GM19023 (cell line): ENCODE data around the gene PGBD2.
"Not testable (repeated sequence)": the region's sequence is repeated elsewhere in the genome, so short reads cannot be mapped to it uniquely, and the experiment has no call there.

ENCODE experiments used
- ATAC-seq: cut with Tn5 transposase; IDR thresholded peaks from one replicate; pipeline ENCODE4 v1.9.1; 2021; ENCODE audit warnings: mild to moderate bottlenecking, moderate library complexity; ENCODE audit not compliant: unreplicated experiment

PGBD2 gene

GRCh38 chr1:248906009-248906752, at the start of gene PGBD2:
PGBD2 (plus strand) TSS chr1:248906235; CDS start chr1:248913863, 7,628 bp downstream.
- peak; percentile 91 for ATAC-seq

- no peak for ATAC-seq
Observed at GRCh38 chr1:248857201-248857600, 48.8 kb upstream of the PGBD2 start.

- ATAC-seq = no peak
Observed at GRCh38 chr1:248857749-248858095, 48.3 kb upstream of the PGBD2 start.

- ATAC-seq = peak; percentile 42
Observed at GRCh38 chr1:248858096-248858890, 47.7 kb upstream of the PGBD2 start.

DNA sequence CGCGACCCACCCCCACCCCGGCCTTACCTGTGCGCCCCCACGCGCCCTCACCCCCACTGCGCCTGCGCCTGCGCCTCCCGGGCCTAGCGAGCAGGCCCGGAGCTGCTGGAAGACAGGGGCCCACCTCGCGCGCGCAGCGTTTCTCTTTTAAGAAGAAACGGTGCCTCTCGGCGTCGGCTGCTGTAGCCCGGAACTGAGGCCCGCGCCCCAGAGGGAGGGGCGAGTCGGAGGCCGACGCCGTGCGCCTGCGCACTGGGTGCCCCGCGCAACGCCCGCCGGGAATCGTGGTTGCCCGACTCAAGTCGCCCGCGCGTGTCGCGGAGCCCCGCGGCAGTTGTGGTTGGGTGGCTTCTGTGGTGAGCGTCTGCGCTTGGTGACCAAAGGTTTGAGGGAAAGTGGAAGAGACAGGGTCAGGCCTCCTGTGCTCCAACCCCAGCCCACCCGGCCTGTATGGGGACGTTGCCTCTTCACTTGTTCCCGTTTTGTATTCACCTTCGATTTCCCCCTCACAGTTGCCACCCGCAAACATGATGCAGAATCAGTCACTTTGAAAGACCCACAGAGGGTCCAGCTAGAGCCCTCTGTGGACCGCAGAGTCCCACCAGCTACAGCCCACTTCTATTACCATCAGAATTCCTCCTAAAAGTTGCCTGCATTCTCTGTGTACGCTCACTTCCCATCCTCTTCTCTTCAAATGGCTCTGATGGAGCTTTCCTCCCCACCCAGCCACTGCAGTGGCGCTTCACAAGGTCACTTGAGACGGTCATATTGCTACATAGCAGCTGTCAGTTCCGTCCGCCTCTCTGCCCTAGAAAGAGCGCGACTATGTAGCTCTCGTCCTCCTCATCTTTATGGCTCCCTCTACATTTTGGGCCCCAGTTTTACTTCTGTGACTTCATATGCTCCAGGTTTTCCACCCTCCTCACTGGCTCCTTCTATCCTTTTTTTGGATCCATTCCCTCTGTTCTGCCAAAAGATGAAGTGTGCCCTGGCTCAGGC, 46.8 kb upstream of the PGBD2 start, which contains the start of gene ZNF692:
TSS of gene ZNF692 (minus strand) at position 195 of the 999 bp plus-strand sequence. CDS start 776 bp downstream, outside the sequence.
- peak; percentile 78 for ATAC-seq

DNA sequence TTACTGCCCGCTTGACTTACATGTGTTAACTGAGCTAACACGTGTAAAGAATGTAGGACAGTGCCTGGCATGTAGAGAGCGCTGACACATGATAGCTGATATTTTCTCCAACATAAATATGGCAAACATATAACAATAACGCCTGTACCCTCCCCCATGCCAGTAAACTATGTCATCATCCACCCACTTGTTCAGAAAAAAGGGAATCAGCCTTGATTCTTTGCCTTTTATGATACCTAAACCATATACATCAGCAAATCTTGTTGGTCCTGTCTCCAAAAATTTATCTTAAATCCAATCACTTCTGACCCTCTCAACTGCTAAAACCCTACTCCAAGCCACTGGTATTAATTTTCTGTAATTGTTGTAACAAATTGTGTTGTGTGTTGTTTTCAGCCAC, 46.0 kb upstream of the PGBD2 start:
- no peak for ATAC-seq

DNA sequence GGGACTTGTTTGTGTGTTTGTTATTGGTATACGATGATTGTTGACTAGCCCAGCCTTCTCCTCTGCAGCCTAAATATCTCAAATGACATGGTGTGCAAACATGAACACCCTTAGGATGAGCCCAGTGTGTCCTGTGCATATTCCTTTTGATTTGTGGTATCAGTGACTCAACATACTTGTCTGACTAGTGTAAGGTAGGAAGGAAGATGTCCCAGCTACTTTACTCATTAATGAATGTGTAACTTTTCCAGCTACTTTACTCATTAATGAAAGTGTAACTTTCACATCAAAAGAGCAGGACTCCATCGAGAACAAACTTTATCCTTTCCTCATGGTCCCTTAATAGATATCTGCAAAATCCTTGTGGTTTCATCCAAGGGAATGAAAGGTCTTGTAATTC, 44.4 kb upstream of the PGBD2 start:
- no peak for ATAC-seq

GRCh38 chr1:248862695-248862997, 43.4 kb upstream of the PGBD2 start:
- peak; percentile 10 for ATAC-seq

- ATAC-seq = peak; percentile 67
Observed at GRCh38 chr1:248862998-248863881, 42.8 kb upstream of the PGBD2 start.

DNA sequence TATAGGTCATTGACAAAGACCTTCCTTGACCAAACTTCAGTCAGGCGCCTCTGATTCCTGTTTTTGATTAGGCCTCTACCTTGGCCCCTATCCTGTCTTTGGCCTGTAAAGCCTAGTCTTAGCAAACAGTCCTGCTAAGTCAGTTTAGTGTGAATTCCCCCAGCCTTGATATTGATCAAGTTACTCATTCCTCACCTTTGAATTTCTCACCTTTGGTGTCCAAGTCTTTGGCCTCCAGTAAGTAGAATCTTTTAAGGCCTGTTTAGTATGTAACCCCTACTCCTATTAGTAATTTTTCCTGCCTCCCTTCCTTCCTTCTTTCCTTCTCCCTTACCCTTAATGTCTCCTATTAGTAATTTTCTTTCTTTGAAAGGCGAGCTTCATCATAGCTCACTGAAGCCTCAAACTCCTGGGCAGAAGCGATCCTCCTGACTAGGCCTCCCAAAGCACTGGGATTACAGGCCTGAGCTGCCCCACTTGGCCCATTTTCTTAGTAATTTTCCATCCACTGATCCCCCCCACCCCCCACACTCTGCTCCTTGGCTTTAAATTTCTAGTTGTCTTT, 34.1 kb upstream of the PGBD2 start:
- no peak for ATAC-seq

- ATAC-seq = peak; percentile 39
Observed at GRCh38 chr1:248872752-248873408, 33.2 kb upstream of the PGBD2 start.

GRCh38 chr1:248873409-248873992, 32.5 kb upstream of the PGBD2 start:
- peak; percentile 81 for ATAC-seq

- peak; percentile 63 for ATAC-seq
Observed at GRCh38 chr1:248873993-248874533, 32.0 kb upstream of the PGBD2 start.

DNA sequence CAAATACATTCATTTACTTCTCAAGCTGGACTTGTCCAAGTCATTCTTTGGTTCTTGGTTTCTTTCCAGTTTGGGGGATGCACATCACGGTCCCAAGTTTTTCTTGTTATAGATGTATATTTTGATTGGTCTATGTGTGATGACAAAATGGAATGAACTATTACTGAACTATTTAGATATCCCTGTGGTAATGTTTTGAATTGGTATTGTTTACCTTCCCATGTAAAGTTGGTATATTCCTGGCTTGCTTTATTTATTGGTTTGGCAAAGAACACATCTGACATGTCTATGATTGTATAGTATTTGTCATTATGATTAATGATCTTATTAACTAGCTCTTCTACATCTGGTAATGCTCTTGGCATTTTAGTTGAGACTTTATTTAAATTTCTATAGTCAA, 24.8 kb upstream of the PGBD2 start:
- ATAC-seq = no peak

DNA sequence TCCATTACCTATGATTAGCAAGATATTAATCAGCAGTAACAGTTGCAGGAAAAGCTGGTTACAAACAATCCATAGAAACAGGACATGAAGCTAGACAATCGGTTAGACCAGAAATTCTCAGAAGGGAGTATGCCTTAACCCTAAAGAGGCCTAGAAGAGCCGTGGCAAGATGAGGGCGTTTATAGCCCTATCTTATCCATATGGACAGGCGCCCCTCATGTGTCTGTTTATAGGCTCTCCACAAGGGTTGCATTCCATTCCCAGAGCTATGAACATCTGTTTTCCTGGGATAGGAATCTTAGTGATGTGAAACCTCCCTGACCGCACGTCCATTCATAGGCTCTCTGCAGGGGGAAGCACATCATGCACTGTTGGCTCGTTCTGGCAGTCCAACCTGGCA, 23.6 kb upstream of the PGBD2 start:
- not testable (repeated sequence) for ATAC-seq

GRCh38 chr1:248884632-248885295, 21.3 kb upstream of the PGBD2 start:
- ATAC-seq = no peak

DNA sequence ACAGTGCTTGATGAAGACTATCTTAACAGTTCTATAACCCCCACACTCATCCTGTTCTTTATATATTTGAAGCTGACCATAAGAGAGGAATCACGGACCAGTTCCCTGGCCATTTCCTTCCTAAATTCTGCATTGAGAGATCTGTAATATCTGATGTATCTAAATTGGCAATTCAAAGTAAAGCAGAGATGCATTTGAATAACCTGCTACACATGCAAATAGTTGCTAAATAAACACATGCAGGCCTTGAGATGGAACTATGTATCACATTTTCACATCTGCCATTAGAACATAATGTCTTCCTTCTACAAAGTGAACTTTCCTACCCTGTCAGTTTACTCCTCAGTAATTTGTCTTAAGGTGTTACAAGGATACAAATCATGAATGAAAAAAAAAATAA, 20.4 kb upstream of the PGBD2 start:
- ATAC-seq = no peak
